GM12891 (cell line): ENCODE measurements around the gene TRIM72.

Experiments
- POLR2A ChIP-seq: IDR thresholded peaks from 2 replicates; pipeline ENCODE4 v1.6.1; 2011; ENCODE audit warnings: low read depth, low read length, control low read depth
- POLR2AphosphoS5 ChIP-seq: IDR thresholded peaks from 2 replicates; pipeline ENCODE4 v1.6.1; 2011; ENCODE audit warnings: low read depth, low read length, control low read depth
- TAF1 ChIP-seq: IDR thresholded peaks from 2 replicates; pipeline ENCODE4 v1.6.1; 2011; ENCODE audit warnings: low read depth, low read length, control low read depth

- no peak; the same call in 1 of the 2 replicates for TF ChIP-seq POLR2AphosphoS5
- TF ChIP-seq POLR2A = no peak
- no peak for TF ChIP-seq TAF1
These were observed 31.5 kb upstream of the TRIM72 start for GRCh38 chr16:31182391-31182790.
